ENCODE results near the gene DGCR6L.
"Not testable (repeated sequence)": the region's sequence is repeated elsewhere in the genome, so short reads cannot be mapped to it uniquely, and the experiment has no call there.

DGCR6L gene

GRCh38 chr22:20284471-20285086 is 35.3 kb downstream of the DGCR6L start:
- no peaks in the 10 kb centered on the region for H4K20me1 ChIP-seq
- TF ChIP-seq Cebpa-rat (IDR thresholded peaks at IDR 0.05): no peak
- H3K4me2 ChIP-seq: peak overlapping the region; percentile 84

GRCh38 chr22:20283674-20284066 is 36.2 kb downstream of the DGCR6L start:
- Histone ChIP-seq H3K9ac (peak overlapping the region; percentile 62), H3K9me3 (no peaks in the 10 kb centered on the region), H3K4me3 (no peak overlapping the region), H3K4me1 (peaks cover 79% of the 10 kb centered on the region), H3K36me3 (no peaks in the 10 kb centered on the region), H3K27ac (peak overlapping the region; percentile 69), H4K20me1 (no peaks in the 10 kb centered on the region), H3K27me3 (no peaks in the 10 kb centered on the region), H3K4me2 (peak overlapping the region; percentile 84)
- TF ChIP-seq Cebpa-rat (IDR thresholded peaks at IDR 0.05): no peak

More at GRCh38 chr22:20284471-20285086, 35.3 kb downstream of the DGCR6L start:
- peak overlapping the region; percentile 62 for H3K9ac ChIP-seq
- H3K36me3 ChIP-seq: no peaks in the 10 kb centered on the region
- H3K9me3 ChIP-seq: no peaks in the 10 kb centered on the region
- H3K27me3 ChIP-seq: no peaks in the 10 kb centered on the region
- H3K27ac ChIP-seq: peak overlapping the region; percentile 69
- no peak overlapping the region for H3K4me3 ChIP-seq
- peaks cover 72% of the 10 kb centered on the region for H3K4me1 ChIP-seq

GRCh38 chr22:20282901-20283673 is 36.8 kb downstream of the DGCR6L start:
- Histone ChIP-seq H3K4me1 (peaks cover 81% of the 10 kb centered on the region), H3K27ac (peak overlapping the region; percentile 41; the same call in 1 of the 2 replicates), H3K9ac (no peak overlapping the region; the same call in 1 of the 2 replicates), H3K36me3 (no peaks in the 10 kb centered on the region), H3K4me2 (peak overlapping the region; percentile 84), H3K9me3 (no peaks in the 10 kb centered on the region), H3K4me3 (no peak overlapping the region), H3K27me3 (no peaks in the 10 kb centered on the region), H4K20me1 (no peaks in the 10 kb centered on the region)
- no peak for TF ChIP-seq Cebpa-rat (IDR thresholded peaks at IDR 0.05)

GRCh38 chr22:20281891-20282290 is 38.0 kb downstream of the DGCR6L start:
- peaks cover 82% of the 10 kb centered on the region for H3K4me1 ChIP-seq
- no peak overlapping the region for H3K9ac ChIP-seq
- no peaks in the 10 kb centered on the region for H3K36me3 ChIP-seq
- H3K27ac ChIP-seq: 0 out of 2 replicates have a peak overlapping the region, but pooled peaks have one; percentile 9
- peak overlapping the region; percentile 84; the same call in 1 of the 2 replicates for H3K4me2 ChIP-seq
- TF ChIP-seq Cebpa-rat (IDR thresholded peaks at IDR 0.05): no peak
- no peak overlapping the region for H3K4me3 ChIP-seq
- H3K9me3 ChIP-seq: no peaks in the 10 kb centered on the region
- no peaks in the 10 kb centered on the region for H4K20me1 ChIP-seq
- H3K27me3 ChIP-seq: no peaks in the 10 kb centered on the region

GRCh38 chr22:20281473-20281872 is 38.4 kb downstream of the DGCR6L start:
- H3K27me3 ChIP-seq, H3K9ac ChIP-seq, H3K9me3 ChIP-seq, H3K4me3 ChIP-seq, H4K20me1 ChIP-seq, H3K36me3 ChIP-seq: not testable (repeated sequence)
- H3K4me2 ChIP-seq: peak overlapping the region; percentile 84; the same call in 1 of the 2 replicates
- peaks cover 82% of the 10 kb centered on the region for H3K4me1 ChIP-seq
- H3K27ac ChIP-seq: 0 out of 2 replicates have a peak overlapping the region, but pooled peaks have one; percentile 9

GRCh38 chr22:20280866-20281265 is 39.0 kb downstream of the DGCR6L start:
- H3K9ac ChIP-seq: no peak overlapping the region
- H3K4me2 ChIP-seq: no peak overlapping the region
- H3K4me3 ChIP-seq: no peak overlapping the region
- no peaks in the 10 kb centered on the region for H3K9me3 ChIP-seq
- H3K4me1 ChIP-seq: peaks cover 82% of the 10 kb centered on the region
- peak overlapping the region; percentile 26; the same call in 1 of the 2 replicates for H3K27ac ChIP-seq
- H3K27me3 ChIP-seq: no peaks in the 10 kb centered on the region
- no peaks in the 10 kb centered on the region for H4K20me1 ChIP-seq
- TF ChIP-seq Cebpa-rat (IDR thresholded peaks at IDR 0.05): no peak
- H3K36me3 ChIP-seq: no peaks in the 10 kb centered on the region

- not testable (repeated sequence) for H3K27me3 ChIP-seq, H3K4me3 ChIP-seq, H3K27ac ChIP-seq, H3K9ac ChIP-seq, H3K4me2 ChIP-seq, H3K36me3 ChIP-seq, H3K9me3 ChIP-seq, H4K20me1 ChIP-seq
- H3K4me1 ChIP-seq: peaks cover 82% of the 10 kb centered on the region
These were observed 39.7 kb downstream of the DGCR6L start for GRCh38 chr22:20280163-20280562.

GRCh38 chr22:20279662-20280134 is 40.2 kb downstream of the DGCR6L start:
- Histone ChIP-seq H3K4me3 (no peak overlapping the region), H3K36me3 (no peaks in the 10 kb centered on the region), H3K27ac (no peak overlapping the region), H3K27me3 (no peaks in the 10 kb centered on the region), H3K4me1 (peaks cover 82% of the 10 kb centered on the region), H3K4me2 (no peak overlapping the region), H3K9me3 (no peaks in the 10 kb centered on the region), H4K20me1 (no peaks in the 10 kb centered on the region), H3K9ac (no peak overlapping the region)
- TF ChIP-seq Cebpa-rat (IDR thresholded peaks at IDR 0.05): no peak

GRCh38 chr22:20278726-20279490 is 41.0 kb downstream of the DGCR6L start:
- not testable (repeated sequence) for H3K27me3 ChIP-seq, H3K4me3 ChIP-seq, H4K20me1 ChIP-seq, H3K9ac ChIP-seq, H3K9me3 ChIP-seq, H3K36me3 ChIP-seq
- Histone ChIP-seq H3K4me2 (peak overlapping the region; percentile 67), H3K4me1 (peaks cover 82% of the 10 kb centered on the region), H3K27ac (peak overlapping the region; percentile 56; the same call in 1 of the 2 replicates)

- not testable (repeated sequence) for H3K9ac ChIP-seq, H3K27me3 ChIP-seq, H3K4me3 ChIP-seq, H3K36me3 ChIP-seq, H3K9me3 ChIP-seq, H4K20me1 ChIP-seq
- peak overlapping the region; percentile 56; the same call in 1 of the 2 replicates for H3K27ac ChIP-seq
- H3K4me2 ChIP-seq: peak overlapping the region; percentile 67
- H3K4me1 ChIP-seq: peaks cover 82% of the 10 kb centered on the region
These were observed 41.8 kb downstream of the DGCR6L start for GRCh38 chr22:20277936-20278635.

Measured in BLaER1 (cell line).